DLD1 (cell line): ENCODE data around the gene FOXN3.

ENCODE experiments used
- in situ Hi-C: cut with HindIII; loops from 2 replicates; pipeline ENCODE4 v1.10.0; 2017; ENCODE audit warnings: low sequenced_read_pairs

Gene FOXN3

DNA sequence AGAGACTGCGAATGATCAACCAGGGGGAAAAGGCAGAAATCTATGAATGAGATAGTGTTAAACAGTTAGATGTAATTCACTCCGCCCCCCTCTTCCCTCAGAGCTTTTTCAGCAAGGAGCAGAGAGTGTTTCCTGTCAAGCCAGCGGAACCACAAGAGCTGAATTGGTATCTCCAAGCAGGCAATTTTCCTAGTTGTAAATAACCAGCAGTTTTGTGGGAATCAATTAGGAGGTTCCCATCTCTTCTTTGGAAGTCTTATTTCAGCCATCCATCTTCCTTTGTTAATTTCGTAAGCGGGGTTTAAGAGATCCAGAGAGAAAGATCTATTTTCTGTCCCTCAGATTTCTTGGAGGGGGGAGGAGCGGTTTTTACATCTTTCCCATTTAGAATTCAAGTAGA lies 178.0 kb downstream of the FOXN3 start:
- in situ Hi-C loops = no loop called here

DNA sequence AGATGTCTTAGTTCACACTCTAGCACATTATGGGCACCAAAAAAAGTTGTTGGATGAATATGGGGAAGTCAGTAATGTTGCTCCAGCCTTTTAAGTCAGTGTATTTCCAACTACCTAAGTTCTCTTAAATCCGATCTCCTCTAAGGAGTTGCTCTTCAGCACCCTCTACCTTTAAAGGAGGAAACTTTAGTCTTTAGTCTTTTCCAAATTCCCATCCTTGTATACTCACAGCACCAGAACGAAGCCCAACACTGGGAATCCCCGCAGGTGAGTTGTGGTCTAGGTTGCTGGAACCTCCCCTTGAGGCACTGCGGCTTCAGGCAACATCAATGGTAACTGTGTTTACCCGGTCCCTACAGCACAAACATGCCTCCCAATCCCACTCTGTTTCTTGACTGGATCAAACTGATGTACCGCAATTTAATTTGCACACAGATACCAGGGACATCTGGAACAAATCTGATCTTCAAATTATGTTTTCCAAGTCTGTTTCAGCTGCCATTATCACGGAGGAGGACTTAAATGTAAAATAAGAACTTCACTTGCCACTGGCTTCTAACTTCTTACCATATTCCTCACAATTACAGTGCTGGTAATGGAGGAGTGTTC lies 179.0 kb downstream of the FOXN3 start:
- in situ Hi-C loops = no loop called here

DNA sequence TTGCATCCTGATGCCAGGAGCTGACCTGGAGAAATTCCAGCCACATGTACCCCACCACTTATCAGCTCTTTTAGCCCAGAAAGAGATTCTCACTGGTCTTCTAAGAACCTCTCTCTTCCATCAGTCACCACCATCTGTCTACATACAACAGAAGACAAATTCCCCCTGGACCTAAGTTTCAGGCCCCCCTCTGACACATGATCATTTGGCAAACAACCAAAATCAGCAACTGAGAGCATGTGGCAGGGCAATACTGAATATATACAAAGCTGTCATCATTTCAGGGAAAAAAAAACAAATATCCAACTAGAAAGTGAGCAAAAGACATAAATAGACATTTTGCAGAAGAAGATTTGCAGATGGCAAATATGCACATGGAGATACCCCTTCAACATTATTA lies 180.2 kb downstream of the FOXN3 start:
- in situ Hi-C loops = no loop called here

DNA sequence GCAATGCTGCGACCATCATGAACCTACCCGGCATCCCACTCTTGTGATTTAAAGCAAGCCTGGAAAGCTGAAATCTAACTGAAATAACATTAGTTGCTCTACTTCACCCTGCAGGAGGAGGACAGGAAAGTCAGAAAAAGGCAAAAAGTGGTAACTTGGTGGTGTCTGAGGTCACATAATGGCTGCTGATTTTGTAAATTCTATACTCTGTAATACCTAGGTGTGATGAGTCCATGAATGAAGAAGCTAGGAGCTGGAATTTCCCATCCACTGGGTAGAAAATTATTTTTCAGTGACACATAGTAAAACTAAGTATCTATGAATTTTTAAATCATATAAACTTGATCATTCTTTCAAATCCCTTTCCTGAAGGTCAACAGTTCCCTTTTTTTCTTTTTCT lies 183.8 kb downstream of the FOXN3 start:
- in situ Hi-C loops = no loop called here

DNA sequence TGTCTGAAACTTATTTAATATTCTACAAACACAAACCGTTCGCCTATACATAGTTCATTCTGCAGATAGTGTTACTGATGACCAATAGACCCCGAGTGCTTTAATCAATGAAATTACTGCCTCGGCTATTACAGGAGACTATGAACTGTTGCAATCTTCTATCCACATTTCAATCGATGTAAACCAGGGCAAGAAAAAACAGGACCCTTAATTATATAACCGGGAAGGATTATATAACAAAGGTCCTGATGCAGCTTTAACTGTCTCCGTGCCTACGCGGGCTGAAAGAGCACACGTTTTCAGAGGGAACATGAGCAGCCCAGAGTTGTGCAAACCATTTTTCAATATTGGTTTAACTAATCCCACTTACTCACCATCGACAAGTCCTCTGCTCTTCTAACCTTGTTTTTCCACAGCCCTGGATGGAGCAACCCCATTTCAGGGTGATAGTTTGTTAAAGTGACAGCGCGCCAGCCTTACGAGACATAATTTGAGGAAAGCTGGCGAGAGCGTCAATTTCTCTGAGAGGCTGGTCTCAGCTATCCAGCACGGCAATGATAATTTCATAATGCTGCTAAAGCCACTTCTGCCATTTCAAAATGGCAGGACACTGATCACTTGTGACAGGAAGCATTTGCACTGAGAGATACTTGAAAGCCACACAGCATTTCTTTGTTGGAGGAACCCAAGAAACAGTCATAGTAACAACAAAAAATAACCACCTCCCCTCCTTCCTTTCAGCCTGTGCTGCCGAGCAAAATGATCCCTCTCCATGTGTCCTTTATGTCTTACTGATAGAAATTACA lies 184.6 kb downstream of the FOXN3 start:
- in situ Hi-C loops = no loop called here

DNA sequence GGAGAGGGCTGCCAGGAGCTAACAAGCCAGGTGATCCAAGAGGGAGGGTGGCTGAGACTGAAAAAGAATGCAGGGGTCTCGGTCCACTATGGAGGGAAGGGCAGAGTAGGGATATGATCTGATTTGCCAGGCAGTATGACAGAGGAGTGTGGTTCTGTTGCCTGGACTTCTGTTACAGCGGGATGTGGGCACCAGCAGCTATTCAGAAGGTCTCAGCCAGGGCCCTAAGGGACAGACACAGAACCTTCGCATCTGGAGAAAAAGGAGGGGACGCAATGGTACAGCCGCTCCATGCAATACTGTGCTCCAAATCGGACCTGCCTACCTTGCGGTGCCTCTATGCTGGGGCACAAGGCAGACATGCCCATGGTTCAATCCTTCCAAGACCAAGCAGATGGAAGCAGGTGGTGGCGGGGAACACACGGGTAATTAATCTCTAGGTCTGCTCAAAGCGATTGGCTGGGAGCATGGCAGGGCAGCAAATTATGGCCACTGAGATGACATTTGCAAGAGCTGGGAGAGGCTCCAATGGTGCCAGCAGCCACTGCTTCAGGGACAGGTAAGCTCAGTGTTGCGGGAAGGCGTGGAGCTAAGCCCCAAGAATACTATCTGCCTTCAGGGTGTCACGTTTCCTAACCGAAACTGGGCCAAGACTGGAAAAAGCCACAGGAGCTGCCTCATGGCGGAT lies 185.5 kb downstream of the FOXN3 start:
- in situ Hi-C loops = no loop called here

DNA sequence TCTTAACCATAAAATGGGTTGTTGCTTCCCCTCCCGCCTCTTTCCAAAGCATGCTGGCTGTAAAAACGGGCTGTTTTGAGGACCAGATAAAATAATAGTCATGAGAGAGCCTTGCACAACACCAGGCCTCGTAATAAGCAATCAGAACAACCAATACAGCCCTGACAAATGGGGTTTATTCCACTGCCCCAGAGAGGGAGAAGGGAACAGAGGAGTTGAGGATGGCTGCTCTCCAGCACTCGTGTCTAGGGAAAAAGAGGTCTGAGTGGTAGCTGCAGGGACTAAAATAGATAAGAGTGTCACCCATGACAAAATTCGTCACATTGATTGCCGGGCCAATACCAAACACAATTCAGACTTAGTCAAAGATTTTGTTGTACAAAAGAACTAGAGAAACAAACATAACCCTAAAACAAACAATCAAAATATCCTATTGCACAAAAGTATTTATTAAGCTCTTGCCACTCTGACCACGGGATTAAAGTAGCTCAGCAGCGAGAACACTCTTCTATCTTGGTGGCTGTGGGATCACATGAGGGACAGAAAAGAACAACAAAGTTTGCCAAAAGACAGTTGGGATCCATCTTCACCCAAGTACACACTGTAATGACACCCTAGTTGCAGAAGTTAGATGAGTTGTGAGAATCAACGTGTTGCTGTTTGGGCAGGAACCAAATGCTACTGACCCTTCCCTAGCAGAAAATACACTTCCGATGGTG lies 188.0 kb downstream of the FOXN3 start:
- in situ Hi-C loops = no loop called here

DNA sequence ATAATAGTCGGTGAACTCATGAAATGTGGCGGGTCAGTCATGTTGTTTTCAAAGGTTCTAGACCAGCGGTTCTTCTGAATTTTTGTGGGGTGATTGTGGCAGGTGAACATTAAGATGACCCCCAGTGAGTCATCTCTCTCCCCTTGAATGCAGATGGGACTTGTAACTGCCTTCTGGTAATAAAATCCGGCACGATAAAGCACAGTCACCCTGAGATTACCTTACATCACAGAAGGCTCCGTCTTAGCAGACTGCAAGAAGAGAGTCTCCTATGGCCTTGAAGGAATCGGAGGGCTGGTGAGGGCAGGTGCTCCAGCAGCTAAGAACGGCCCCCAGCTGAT lies 189.6 kb downstream of the FOXN3 start:
- in situ Hi-C loops = no loop called here

DNA sequence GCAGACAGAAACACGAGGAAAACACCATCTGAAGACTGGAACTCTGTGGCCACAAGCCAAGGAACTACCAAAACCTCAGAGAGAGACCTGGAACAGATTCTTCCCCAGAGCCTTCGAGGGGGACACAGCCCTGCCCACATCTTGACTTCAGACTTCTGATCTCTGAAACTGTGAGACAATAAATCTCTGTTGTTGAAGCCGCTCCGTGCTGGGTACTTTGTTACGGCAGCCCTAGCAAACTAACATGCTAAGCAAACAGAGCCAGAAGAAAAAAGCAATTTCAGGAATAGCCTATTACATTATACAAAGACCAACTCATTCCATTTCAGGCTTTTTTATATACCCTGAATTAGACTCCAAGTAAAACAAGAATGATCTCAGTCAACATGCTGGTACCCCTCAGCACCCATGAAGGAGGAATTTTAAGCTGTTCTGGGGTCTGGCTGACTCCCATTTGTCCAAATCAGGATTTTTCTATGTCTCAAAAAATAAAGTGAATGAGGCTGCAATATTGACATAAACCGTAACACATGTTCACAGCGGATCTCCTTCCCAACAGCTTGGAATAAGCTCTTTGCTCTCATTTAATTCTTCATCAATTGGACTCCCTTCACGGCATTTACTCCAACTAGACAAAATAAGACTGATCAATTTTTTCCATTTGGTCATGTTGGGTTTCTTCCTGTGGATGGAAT lies 190.1 kb downstream of the FOXN3 start:
- in situ Hi-C loops = no loop called here

DNA sequence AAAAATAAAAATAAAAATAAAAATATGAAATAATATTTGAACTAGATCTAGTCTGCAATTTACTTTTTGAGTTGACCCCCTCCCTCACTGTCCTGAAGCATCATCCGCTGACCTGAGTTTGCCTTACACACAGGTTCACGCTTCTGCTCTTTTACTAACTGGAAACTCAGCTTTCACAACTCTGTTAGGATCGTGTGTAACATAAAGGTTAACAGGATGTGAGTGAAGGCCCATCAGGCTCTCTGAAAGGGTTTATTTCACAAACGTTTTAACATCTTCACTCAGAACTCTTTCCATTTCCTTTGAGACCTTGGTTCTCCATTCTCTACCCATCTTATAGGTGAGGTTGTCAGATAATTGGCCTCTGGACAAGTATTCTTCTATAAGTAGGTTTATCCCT lies 191.4 kb downstream of the FOXN3 start:
- in situ Hi-C loops = no loop called here

DNA sequence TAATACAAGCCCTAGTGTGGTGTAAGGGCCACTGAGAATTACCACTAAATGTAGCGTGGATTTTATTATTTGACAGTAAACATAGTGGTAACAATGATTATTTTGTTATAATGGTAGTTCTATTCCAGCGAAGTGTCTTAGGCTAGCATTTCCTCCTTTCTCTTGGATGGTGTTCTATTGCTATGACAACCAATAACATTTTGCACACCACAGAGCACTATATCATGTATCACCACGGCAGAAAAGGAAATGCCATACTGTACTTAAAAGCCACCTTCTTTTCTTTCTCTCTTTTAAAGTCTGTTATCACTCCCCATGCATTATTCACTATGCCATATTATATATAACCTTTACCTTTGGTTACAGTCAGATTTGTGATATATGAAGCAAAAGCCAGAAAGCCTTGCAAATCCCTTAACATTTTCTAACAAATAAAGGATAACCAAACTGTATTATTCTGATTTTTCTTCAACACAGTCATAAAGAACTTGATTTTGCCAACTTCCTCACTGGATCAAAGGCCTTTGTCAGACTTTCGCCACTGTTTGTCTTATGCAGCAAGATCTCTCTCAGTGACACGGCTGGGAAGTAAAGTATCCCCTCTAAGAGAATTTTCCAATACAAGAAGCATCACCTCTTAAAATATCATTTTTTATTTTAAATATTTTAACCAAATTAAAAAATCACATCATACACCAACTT lies 195.8 kb downstream of the FOXN3 start:
- in situ Hi-C loops = no loop called here

DNA sequence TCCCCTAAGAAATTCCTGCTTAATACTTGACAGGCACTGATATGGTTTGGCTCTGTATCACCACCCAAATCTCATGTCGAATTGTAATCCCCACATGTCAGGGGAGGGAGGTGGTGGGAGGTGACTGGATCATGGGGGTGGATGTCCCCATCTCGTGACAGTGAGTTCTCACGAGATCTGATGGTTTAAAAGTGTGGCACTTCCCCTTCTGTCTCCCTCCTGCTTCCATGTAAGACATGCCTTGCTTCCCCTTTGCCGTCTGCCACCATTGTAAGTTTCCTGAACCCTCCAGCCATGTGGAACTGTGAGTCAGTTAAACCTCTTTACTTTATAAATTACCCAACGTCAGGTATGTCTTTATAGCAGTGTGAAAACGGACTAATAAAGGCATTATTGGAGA lies 198.0 kb downstream of the FOXN3 start:
- in situ Hi-C loops = no loop called here

DNA sequence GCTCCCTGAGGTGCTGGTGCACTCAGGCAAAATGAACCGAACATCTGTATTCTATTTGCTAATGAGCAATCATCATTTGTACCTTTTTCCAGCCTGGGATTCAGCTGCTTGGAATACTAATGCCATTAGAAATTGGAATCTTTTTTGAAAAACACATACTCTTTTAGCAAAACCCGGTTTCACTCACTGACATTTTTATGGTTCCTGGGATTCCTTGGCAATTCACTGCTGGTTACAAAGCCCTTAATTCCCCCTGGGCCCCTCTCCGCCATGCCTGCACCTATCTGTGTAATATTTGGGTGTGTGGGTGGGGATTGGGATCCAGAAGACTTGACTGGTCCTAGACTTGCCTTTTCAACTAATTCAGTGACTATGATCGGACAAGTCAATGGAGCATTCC lies 199.1 kb downstream of the FOXN3 start:
- in situ Hi-C loops = no loop called here

DNA sequence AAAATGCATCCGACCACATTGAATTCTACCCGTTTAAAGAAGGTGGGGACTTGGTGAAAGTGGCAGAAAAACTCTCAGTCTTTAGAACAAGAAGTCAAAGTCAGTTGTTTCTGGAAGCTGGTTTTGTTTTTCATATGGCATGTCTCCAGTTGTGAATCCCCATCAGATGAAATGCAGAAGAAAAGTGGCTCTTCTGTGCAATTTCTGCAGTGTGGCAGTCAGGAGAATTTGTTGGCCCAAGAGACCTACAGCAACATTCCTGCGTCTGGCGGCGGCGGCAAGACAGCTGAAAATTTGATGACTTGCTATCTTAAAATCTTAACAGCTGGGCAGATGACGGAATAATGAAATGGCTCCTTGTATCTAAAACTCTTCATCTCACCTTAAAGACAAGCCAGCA lies 201.5 kb downstream of the FOXN3 start:
- in situ Hi-C loops = no loop called here

DNA sequence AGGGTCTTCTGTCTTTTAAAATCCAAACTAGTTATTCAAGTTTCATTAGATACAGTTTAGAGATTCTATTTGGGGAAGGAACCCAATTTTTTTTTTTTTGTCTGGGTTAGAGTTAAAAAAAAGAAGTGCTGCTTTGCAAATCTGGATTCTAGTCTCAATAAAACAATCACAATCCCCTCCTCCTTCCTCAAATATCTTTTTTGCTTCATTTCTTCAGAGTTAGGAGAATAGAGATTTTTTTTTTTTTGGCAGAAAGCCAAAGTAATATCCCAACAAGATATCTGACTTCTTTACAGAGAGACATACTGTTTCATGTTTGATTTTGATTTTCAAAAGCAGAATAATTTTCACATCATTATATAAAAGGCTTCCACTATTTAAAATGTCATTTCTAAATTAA lies 201.9 kb downstream of the FOXN3 start:
- in situ Hi-C loops = no loop called here

DNA sequence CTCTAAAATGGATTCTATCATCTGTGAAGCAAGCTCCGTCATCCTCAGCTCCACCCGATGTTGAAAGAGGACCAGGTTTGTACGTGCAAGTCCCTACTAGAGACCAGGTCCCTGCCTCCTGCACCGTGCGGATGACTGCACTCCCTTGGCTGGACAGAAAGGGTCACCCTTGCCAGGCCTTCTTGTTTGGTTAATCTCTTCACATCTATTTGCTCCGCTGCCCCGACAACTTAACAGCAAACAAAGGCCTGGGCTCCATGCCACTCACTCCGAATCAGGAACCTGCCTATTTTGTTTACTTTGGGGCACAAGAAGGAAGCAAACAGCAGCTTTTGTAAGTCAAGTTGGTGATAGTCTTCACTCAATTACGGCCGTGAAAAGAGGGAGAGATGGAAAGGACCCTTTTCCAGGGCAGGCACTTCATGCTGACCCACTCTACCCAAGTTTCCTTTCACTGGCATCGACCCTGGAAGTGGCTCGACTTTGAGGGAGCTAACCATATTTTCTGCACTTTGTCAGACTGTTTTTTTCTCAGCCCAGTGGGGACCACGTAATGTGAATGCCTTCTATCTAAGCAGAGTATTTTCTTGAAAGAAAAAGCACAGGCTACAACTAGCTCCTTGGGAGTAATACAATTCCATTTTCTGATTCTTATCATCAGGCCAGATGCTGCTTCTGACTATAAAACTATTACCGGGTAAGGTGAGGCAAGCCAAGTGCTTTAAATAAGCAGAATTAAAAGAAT lies 202.6 kb downstream of the FOXN3 start:
- in situ Hi-C loops = no loop called here

DNA sequence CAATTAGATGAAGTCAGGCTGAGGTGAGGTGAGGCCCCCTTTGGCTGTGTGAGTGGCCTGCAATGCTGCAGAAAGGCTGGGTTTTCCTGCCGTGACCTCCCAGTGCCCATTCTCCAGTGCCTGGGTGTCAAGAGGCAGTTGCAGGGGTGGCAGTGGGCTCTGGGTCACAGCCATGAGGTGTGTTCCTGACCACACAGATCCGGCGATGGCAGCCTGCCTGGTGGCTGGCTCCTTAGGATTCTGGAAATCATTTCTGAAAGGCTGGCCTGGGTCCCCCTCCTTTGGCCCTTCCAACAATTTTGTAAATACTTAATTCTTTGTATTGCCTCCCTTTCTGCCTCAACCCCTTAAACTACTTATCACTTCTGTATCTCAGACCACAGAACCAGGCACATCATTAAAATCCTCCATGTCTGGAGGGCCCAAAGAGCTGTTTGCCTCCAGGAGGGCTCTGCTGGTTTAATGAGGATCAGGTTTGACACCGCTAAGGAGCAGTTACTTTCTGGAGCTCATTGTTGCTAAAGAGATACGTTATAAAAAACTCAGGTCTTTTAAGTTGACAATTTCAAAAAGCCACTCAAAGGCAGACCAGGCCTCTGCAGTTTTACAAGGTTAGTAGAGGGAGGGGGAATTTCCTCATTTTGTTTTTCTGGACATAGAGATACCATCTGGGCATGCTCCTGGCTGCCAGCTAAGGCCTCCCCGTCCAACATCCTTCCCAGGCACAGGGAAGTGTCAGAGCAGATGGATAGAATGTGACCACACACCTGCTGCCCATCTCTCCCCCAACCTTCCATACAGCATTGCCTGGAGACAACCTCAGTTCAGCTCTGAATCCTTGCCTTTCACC lies 204.4 kb downstream of the FOXN3 start:
- in situ Hi-C loops = no loop called here

DNA sequence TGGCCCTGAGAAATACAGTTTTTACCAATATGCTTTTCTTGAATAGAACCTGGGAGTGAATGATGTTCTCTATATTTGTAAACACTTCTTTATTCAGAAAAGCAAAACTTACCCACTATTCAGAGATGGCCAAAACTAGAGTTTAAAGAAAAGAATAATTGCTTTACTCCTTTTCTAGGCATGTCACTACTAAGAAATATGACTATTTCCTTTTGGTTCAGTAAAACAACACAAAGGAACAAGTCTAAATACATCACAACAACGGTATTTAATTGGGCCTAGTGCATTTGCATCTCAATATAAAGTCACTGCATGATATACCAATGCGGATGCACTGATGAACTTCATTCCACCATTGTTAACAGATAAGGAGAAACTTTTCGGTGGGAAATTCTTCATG lies 207.5 kb downstream of the FOXN3 start:
- in situ Hi-C loops = no loop called here

DNA sequence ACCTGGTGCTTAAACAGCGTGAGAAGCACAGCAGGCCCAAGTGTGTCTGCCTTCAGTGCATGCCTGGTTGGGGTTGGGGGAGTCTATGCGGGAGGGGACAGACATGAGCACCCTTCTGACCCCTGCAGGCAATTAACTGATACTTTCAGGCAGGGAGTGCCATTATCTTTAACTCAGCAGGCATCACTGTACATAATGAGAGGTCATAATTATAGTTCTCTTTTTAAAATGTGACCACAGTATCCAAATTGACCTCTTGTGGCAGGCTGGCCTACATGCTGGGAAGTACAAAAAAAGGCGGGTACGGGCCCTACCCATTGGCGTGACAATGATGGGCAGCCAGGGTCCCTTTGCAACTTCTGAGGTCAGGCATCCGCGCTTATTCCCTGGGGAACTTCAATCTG lies 209.1 kb downstream of the FOXN3 start:
- in situ Hi-C loops = no loop called here
